GM18858 (cell line): ENCODE results near the gene FAM237A.

Experiments used
- ATAC-seq: cut with Tn5 transposase; IDR thresholded peaks from one replicate; pipeline ENCODE4 v1.9.1; 2021; ENCODE audit not compliant: unreplicated experiment

Gene FAM237A

GRCh38 chr2:206688453-206688852 is 46.2 kb downstream of the FAM237A start:
- no peak for ATAC-seq

- ATAC-seq: no peak
These were observed 46.7 kb downstream of the FAM237A start for GRCh38 chr2:206688990-206689389.

DNA sequence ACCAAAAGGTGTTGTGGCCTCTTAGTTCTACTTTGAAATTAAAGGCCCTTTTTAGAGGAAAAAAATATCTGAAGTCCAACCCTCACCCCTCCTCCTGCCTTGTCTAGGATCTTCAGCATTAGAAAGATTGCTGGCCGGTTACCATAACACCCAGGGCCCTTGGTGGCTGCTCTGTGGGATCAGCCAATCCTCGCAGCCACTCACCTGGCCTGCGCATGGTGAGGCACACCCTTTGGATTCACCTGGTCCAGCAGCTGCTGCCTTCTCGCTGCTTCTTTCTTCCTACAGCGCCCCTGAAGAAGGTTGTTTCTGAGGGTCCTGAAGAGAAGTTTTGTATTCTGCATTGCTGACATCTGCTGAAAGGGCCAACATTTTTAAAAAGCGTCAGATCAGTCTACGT is 50.7 kb downstream of the FAM237A start:
- ATAC-seq: no peak

GRCh38 chr2:206693399-206694137 is 51.3 kb downstream of the FAM237A start:
- peak; percentile 73 for ATAC-seq

- ATAC-seq: no peak
These were observed 54.6 kb downstream of the FAM237A start for GRCh38 chr2:206696910-206697309.

DNA sequence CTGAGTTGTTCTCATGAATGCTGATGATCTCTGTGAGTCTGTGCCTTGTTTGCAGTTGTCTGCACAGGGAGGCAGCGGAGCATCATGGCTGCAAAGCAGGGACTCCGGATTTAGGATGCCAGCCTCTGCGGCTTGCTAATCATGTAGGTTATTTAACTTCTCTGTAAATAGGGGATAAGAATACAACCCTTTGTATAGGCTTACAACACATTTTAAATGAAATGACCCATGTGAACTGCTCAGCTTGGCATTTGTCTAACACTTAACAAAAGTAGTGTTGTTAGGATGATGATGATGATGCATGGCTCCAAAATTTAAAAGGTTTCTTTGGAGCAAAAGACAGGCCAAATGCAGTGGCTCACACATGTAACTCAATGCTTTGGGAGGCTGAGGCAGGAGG is 56.5 kb downstream of the FAM237A start:
- no peak for ATAC-seq
